H1 (cell line): ENCODE results near the gene SPOCK3.

Source experiments
- BACH1 ChIP-seq: IDR thresholded peaks from 2 replicates; pipeline ENCODE4 v1.6.1; 2012; ENCODE audit warnings: low read length, improper control_type of control experiment
- JUN ChIP-seq: IDR thresholded peaks from 2 replicates; pipeline ENCODE4 v1.6.1; 2011; ENCODE audit warnings: low read depth, mild to moderate bottlenecking, improper control_type of control experiment, low read length
- JUND ChIP-seq: IDR thresholded peaks from 2 replicates; pipeline ENCODE4 v1.6.1; 2011; ENCODE audit warnings: mild to moderate bottlenecking, improper control_type of control experiment, low read length
- KDM4A ChIP-seq: IDR thresholded peaks from one replicate; pipeline ENCODE4 v1.7.1; 2012; ENCODE audit warnings: low read depth, mild to moderate bottlenecking, moderate library complexity, low read length, inconsistent platforms; ENCODE audit not compliant: severe bottlenecking
- POLR2A ChIP-seq, 2 experiments: IDR thresholded peaks; 1 replicate in 1 of 2; 2 replicates in 1 of 2; pipeline ENCODE4 v1.6.1; 2011; ENCODE audit warnings: low read depth in 2 of 2, low read length in 2 of 2, mild to moderate bottlenecking in 2 of 2; ENCODE audit errors: control extremely low read depth in 1 of 2
- POLR2AphosphoS5 ChIP-seq: IDR thresholded peaks from 2 replicates; pipeline ENCODE4 v1.6.1; 2011; ENCODE audit warnings: low read depth, low read length
- POU5F1 ChIP-seq: IDR thresholded peaks from 2 replicates; pipeline ENCODE4 v1.6.1; 2011; ENCODE audit warnings: low read depth, mild to moderate bottlenecking, low read length, moderate library complexity
- SP2 ChIP-seq: IDR thresholded peaks from 2 replicates; pipeline ENCODE4 v1.6.1; 2012; ENCODE audit warnings: mild to moderate bottlenecking, low read length, inconsistent platforms
- SP4 ChIP-seq: IDR thresholded peaks from 2 replicates; pipeline ENCODE4 v1.6.1; 2012; ENCODE audit warnings: low read length, inconsistent platforms
- TAF1 ChIP-seq: IDR thresholded peaks from 2 replicates; pipeline ENCODE4 v1.6.1; 2011; ENCODE audit warnings: mild to moderate bottlenecking, low read depth, low read length
- TEAD4 ChIP-seq: IDR thresholded peaks from 2 replicates; pipeline ENCODE4 v1.6.1; 2012; ENCODE audit warnings: low read depth, low read length, inconsistent platforms, mixed read lengths
- TF ChIP-seq, protein P1 (sequence below), 3 experiments: IDR thresholded peaks; 1 replicate in 2 of 3; 2 replicates in 1 of 3; pipeline versions ENCODE4 v1.5.1 to v1.6.1; 2011; ENCODE audit warnings: low read length in 3 of 3, mild to moderate bottlenecking in 3 of 3, inconsistent platforms in 2 of 3, low read depth in 1 of 3, moderate library complexity in 1 of 3; ENCODE audit not compliant: insufficient read depth in 1 of 3; ENCODE audit errors: control extremely low read depth in 1 of 3
- TF ChIP-seq, protein P2 (sequence below): IDR thresholded peaks from 2 replicates; pipeline ENCODE4 v1.6.1; 2011; ENCODE audit warnings: low read depth, mild to moderate bottlenecking, low read length; ENCODE audit not compliant: insufficient read depth

DNA sequence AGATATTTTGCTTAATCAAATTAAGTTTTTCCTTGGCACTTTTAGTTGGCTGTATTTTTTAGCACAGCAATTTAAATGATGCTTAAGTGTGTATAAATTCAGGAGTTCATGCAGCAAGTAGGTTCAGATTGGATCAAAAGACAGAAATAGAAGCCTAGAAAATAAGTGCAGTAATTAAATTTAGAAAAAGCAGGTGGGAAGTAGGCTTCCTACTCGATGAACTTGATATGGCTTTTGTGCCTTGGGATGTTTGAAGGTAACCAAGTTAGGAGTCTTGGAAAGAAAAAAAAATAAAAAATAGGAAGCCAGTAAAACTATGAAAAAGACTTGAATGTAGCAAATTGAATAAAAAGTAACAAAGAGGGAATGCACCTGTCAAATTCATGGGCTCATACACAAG lies 372.3 kb downstream of the SPOCK3 start:
- TF ChIP-seq JUN (no peak), SP4 (no peak), SP2 (no peak), JUND (no peak), POLR2AphosphoS5 (no peak), TEAD4 (no peak), BACH1 (no peak), POLR2A (IDR thresholded peaks at IDR 0.05; ENCODE audit: control extremely low read depth in 1 of 2, low read depth in 2 of 2, low read length in 2 of 2) (no peak), TAF1 (no peak), POU5F1 (no peak), KDM4A (no peak)
- TF ChIP-seq, protein P1, sequence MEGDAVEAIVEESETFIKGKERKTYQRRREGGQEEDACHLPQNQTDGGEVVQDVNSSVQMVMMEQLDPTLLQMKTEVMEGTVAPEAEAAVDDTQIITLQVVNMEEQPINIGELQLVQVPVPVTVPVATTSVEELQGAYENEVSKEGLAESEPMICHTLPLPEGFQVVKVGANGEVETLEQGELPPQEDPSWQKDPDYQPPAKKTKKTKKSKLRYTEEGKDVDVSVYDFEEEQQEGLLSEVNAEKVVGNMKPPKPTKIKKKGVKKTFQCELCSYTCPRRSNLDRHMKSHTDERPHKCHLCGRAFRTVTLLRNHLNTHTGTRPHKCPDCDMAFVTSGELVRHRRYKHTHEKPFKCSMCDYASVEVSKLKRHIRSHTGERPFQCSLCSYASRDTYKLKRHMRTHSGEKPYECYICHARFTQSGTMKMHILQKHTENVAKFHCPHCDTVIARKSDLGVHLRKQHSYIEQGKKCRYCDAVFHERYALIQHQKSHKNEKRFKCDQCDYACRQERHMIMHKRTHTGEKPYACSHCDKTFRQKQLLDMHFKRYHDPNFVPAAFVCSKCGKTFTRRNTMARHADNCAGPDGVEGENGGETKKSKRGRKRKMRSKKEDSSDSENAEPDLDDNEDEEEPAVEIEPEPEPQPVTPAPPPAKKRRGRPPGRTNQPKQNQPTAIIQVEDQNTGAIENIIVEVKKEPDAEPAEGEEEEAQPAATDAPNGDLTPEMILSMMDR (IDR thresholded peaks at IDR 0.05; ENCODE audit: control extremely low read depth in 1 of 3, insufficient read depth in 1 of 3, low read depth in 1 of 3, low read length in 3 of 3): no peak
- TF ChIP-seq, protein P2, sequence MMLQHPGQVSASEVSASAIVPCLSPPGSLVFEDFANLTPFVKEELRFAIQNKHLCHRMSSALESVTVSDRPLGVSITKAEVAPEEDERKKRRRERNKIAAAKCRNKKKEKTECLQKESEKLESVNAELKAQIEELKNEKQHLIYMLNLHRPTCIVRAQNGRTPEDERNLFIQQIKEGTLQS: no peak
